ENCODE measurements around the gene ACLY. TPM values are rescaled to one million over a fixed set of nuclear protein-coding genes. Genes with fewer than 3 reads are reported as not detected.
"Not testable (repeated sequence)": the region's sequence is repeated elsewhere in the genome, so short reads cannot be mapped to it uniquely, and the experiment has no call there.

Gene ACLY
- total RNA-seq, 1 donor, result 159 TPM

DNA sequence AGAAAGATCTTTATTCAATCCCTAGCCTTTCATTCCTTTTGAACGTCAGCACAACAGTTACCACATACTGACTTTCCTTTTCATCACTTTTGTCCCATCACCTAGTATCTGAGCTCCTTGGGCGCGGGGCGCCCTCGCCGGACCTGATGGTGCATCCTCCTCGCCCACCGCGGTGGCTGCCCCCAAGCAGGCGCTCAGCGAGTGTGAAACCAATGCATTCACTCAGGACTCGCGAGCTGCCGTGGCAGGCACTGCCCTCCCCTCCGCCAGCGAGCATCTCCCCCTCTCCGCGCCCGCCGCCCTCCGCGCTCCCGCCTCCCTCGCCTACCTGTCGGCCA lies 54.3 kb downstream of the ACLY start:
- H3K4me3 ChIP-seq (ENCODE audit: low read depth, low read length), result peak overlapping the region; percentile 91
- no peak for DNase-seq (ENCODE audit: low read depth)
- TF ChIP-seq, protein P1, sequence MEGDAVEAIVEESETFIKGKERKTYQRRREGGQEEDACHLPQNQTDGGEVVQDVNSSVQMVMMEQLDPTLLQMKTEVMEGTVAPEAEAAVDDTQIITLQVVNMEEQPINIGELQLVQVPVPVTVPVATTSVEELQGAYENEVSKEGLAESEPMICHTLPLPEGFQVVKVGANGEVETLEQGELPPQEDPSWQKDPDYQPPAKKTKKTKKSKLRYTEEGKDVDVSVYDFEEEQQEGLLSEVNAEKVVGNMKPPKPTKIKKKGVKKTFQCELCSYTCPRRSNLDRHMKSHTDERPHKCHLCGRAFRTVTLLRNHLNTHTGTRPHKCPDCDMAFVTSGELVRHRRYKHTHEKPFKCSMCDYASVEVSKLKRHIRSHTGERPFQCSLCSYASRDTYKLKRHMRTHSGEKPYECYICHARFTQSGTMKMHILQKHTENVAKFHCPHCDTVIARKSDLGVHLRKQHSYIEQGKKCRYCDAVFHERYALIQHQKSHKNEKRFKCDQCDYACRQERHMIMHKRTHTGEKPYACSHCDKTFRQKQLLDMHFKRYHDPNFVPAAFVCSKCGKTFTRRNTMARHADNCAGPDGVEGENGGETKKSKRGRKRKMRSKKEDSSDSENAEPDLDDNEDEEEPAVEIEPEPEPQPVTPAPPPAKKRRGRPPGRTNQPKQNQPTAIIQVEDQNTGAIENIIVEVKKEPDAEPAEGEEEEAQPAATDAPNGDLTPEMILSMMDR (IDR thresholded peaks at IDR 0.05; ENCODE audit: insufficient read depth, low read length), result no peak

DNA sequence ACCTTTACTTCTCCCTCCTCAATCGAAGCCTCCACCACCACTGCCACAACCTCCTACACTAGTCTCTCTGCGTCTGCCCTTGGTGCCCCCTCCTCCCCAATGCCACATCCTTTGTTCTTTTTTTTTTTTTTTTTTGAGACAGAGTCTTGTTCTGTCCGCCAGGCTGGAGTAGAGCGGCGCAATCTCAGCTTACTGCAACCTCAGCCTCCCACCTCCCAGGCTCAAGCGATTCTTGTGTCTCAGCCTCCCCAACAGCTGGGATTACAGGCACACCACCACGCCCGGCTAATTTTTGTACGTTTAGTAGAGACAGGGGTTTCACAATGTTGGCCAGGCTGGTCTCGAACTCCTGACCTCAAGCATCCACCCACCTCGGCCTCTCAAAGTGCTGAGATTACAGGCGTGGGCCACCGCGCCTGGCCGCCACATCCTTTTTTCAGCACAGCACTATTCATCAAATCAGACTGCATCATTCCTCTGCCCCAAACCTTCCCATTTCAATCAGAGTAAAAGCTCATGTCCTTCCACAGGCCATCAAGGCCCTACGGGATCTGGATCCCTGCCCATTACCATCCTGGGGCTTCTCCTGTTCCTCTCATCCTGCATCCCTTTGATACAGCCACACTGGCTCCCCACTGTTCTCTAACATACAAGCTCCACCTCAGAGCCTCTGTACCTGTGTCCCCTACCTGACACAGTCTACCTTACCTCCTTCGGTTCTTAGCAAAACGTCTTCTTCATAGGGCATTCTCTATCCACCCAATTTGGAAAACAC lies 55.5 kb downstream of the ACLY start:
- H3K4me3 ChIP-seq (ENCODE audit: low read depth, low read length), result peak overlapping the region; percentile 91
- TF ChIP-seq, protein P1 (IDR thresholded peaks at IDR 0.05; ENCODE audit: insufficient read depth, low read length), result no peak
- DNase-seq (ENCODE audit: low read depth), result no peak

GRCh38 chr17:41860254-41860931 lies 58.4 kb downstream of the ACLY start:
- no peak overlapping the region for H3K4me3 ChIP-seq (ENCODE audit: low read depth, low read length)
- TF ChIP-seq, protein P1 (IDR thresholded peaks at IDR 0.05; ENCODE audit: insufficient read depth, low read length), result no peak
- DNase-seq (ENCODE audit: low read depth), result no peak

DNA sequence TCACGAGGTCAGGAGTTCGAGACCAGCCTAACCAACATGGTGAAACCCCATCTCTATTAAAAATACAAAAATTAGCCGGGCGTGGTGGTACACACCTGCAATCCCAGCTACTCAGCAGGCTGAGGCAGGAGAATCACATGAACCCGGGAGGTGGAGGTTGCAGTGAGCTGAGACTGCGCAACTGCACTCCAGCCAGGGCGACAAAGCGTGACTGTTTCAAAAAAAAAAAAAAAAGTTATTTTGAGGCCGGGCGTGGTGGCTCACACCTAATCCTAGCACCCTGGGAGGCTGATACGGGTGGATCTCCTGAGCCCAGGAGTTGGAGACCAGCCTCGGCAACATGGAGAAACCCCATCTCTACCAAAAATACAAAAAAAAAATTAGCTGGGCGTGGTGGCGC lies 67.4 kb downstream of the ACLY start:
- H3K4me3 ChIP-seq (ENCODE audit: low read depth, low read length); DNase-seq (ENCODE audit: low read depth): not testable (repeated sequence)

DNA sequence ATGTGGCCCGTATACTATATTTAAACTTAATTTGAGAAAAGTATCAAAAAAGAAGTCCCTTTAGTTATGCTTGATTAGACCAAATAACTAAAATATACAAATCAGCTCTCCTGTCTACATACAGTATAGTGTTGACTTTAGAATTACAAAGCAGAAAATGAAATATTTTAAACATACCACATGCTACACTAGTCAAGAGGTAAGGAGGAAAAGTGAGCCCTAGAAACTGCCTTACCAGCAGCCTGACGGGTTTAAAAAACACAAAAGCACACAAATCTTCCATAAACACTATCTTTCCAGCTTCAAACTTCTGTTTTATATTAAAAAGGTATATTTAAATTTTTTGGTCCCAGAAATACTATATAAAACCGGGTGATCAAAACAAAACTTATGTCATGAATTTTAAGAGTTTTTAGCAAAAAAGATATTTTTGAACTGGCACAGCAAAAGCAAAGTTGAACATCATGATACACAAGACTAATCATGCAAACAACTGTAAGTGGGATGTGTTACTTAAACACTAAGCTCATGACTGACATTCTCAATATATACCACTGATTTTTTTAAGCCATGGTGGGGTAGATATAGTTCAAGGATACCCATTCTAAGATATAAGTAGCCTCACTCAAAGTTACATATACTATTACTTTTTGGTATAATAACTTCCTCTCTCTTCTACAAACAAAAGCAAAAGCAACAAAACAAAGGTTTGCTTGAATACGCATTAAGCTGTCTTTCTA lies 69.3 kb downstream of the ACLY start:
- no peak overlapping the region for H3K4me3 ChIP-seq (ENCODE audit: low read depth, low read length)
- TF ChIP-seq, protein P1 (IDR thresholded peaks at IDR 0.05; ENCODE audit: insufficient read depth, low read length), result no peak
- no peak for DNase-seq (ENCODE audit: low read depth)

DNA sequence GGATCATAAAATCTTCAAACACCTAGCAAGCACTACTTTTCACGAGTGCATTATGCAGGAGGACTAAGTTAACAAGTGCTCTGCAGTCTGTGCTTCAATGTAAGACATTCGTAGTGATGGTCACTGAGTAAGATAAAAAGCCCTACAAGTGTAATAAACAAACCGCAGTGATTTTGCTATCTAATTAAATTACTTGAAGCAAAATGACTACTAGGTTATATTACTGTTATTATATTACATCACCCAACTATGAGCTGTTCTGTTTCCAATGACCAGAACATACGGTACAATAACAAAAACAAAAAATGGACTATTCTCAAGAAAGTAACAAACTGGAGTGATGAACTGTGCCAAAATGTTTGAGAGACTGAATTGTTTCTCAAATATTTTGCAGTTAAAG lies 70.0 kb downstream of the ACLY start:
- DNase-seq (ENCODE audit: low read depth), result peak; percentile 13
- TF ChIP-seq, protein P1 (IDR thresholded peaks at IDR 0.05; ENCODE audit: insufficient read depth, low read length), result no peak
- H3K4me3 ChIP-seq (ENCODE audit: low read depth, low read length), result no peak overlapping the region

GRCh38 chr17:41844971-41845370 lies 73.8 kb downstream of the ACLY start:
- H3K4me3 ChIP-seq (ENCODE audit: low read depth, low read length), result no peak overlapping the region
- TF ChIP-seq, protein P1 (IDR thresholded peaks at IDR 0.05; ENCODE audit: insufficient read depth, low read length), result no peak
- no peak for DNase-seq (ENCODE audit: low read depth)

DNA sequence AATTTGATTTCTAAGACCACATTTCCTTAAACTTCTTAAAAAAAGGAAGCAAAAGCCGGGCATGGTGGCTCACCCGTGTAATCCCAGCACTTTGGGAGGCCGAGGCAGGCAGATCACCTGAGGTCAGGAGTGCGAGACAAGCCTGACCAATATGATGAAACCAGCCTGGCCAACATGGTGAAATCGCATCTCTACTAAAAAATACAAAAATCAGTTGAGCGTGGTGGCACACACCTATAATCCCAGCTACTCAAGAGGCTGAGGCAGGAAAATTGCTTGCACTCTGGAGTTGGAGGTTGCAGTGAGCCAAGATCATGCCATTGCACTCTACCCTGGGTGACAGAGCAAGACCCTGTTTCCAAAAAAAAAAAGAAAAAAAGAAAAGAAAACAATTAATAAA lies 78.0 kb downstream of the ACLY start:
- not testable (repeated sequence) for DNase-seq (ENCODE audit: low read depth); H3K4me3 ChIP-seq (ENCODE audit: low read depth, low read length)

- not testable (repeated sequence) for DNase-seq (ENCODE audit: low read depth)
These were observed 79.3 kb downstream of the ACLY start for GRCh38 chr17:41839448-41839847.

More at GRCh38 chr17:41839448-41839847, 79.3 kb downstream of the ACLY start:
- not testable (repeated sequence) for H3K4me3 ChIP-seq (ENCODE audit: low read depth, low read length)
